ENCODE measurements around the gene NFIX. TPM values are rescaled to one million over a fixed set of nuclear protein-coding genes. Genes with fewer than 3 reads are reported as not detected.

Gene NFIX
- total and polyA plus RNA-seq, 2 of the 13 experiments (the other 11 are each of a cell fraction or from before 2014, with no cell fraction given) = 3.4 to 5.4 TPM

GRCh38 chr19:13026462-13027370 is 31.4 kb downstream of the NFIX start (continued):
- TF ChIP-seq GATAD2A (CRISPR knock-in tag; IDR thresholded peaks at IDR 0.05) (peak; percentile 96), FOXO1 (CRISPR knock-in tag; IDR thresholded peaks at IDR 0.05) (peak; percentile 86), ZNF281 (CRISPR knock-in tag; IDR thresholded peaks at IDR 0.05; ENCODE audit: borderline replicate concordance) (peak; percentile 68), SETDB1 (CRISPR knock-in tag; IDR thresholded peaks at IDR 0.05; ENCODE audit: borderline replicate concordance) (no peak), HIC2 (CRISPR knock-in tag; IDR thresholded peaks at IDR 0.05; ENCODE audit: low read depth) (peak; percentile 98), NR2F1 (CRISPR knock-in tag; IDR thresholded peaks at IDR 0.05) (no peak; a peak in 1 of 4 replicates), SALL1 (CRISPR knock-in tag; IDR thresholded peaks at IDR 0.05) (peak; percentile 78), IRF2 (CRISPR knock-in tag; IDR thresholded peaks at IDR 0.05) (peak; percentile 91), ZNF674 (CRISPR knock-in tag; IDR thresholded peaks at IDR 0.05; ENCODE audit: low read depth) (no peak), ZBTB38 (CRISPR knock-in tag; IDR thresholded peaks at IDR 0.05) (no peak), E2F2 (CRISPR knock-in tag; IDR thresholded peaks at IDR 0.05; ENCODE audit: borderline replicate concordance) (no peak), ZFP1 (CRISPR knock-in tag; IDR thresholded peaks at IDR 0.05) (peak; percentile 82; the same call in 1 of the 2 replicates), NPAS2 (CRISPR knock-in tag; IDR thresholded peaks at IDR 0.05; ENCODE audit: borderline replicate concordance) (no peak), ZBTB7B (CRISPR knock-in tag; IDR thresholded peaks at IDR 0.05) (peak; percentile 85), ARHGAP35 (CRISPR knock-in tag; IDR thresholded peaks at IDR 0.05; ENCODE audit: borderline replicate concordance) (no peak), SMARCE1 (IDR thresholded peaks at IDR 0.05; ENCODE audit: borderline replicate concordance) (no peak)
- TF ChIP-seq, protein P1, sequence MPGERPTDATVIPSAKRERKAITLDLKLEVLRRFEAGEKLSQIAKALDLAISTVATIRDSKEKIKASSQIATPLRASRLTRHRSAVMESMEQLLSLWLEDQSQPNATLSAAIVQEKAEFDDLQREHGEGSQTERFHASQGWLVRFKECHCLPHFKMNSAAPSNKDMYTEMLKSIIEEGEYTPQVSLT (CRISPR knock-in tag; IDR thresholded peaks at IDR 0.05; ENCODE audit: borderline replicate concordance, low read depth) = no peak
- TF ChIP-seq, protein P2, sequence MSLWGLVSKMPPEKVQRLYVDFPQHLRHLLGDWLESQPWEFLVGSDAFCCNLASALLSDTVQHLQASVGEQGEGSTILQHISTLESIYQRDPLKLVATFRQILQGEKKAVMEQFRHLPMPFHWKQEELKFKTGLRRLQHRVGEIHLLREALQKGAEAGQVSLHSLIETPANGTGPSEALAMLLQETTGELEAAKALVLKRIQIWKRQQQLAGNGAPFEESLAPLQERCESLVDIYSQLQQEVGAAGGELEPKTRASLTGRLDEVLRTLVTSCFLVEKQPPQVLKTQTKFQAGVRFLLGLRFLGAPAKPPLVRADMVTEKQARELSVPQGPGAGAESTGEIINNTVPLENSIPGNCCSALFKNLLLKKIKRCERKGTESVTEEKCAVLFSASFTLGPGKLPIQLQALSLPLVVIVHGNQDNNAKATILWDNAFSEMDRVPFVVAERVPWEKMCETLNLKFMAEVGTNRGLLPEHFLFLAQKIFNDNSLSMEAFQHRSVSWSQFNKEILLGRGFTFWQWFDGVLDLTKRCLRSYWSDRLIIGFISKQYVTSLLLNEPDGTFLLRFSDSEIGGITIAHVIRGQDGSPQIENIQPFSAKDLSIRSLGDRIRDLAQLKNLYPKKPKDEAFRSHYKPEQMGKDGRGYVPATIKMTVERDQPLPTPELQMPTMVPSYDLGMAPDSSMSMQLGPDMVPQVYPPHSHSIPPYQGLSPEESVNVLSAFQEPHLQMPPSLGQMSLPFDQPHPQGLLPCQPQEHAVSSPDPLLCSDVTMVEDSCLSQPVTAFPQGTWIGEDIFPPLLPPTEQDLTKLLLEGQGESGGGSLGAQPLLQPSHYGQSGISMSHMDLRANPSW (CRISPR knock-in tag; IDR thresholded peaks at IDR 0.05; ENCODE audit: borderline replicate concordance) = 0 out of 2 replicates have a peak, but pooled peaks have one; percentile 51
